Type B pancreatic cell (in vitro differentiated cells): ENCODE results near the gene FIZ1. TPM values are rescaled to one million over a fixed set of nuclear protein-coding genes. Genes with fewer than 3 reads are reported as not detected.

Source experiments
- DNase-seq: peaks from one replicate; pipeline ENCODE4 v3.0.0; 2021; ENCODE audit warnings: mixed read lengths; ENCODE audit not compliant: unreplicated experiment; ENCODE audit errors: extremely low spot score
- H3K27ac Mint-ChIP-seq: 2 replicates; pipeline ENCODE4 v1.8.0; 2021; ENCODE audit warnings: mild to moderate bottlenecking, mixed read lengths
- H3K27me3 Mint-ChIP-seq: 2 replicates; pipeline ENCODE4 v1.8.0; 2021; ENCODE audit warnings: mixed read lengths
- H3K36me3 Mint-ChIP-seq: 2 replicates; pipeline ENCODE4 v1.8.0; 2021; ENCODE audit warnings: mixed read lengths
- H3K4me1 Mint-ChIP-seq: one replicate; pipeline ENCODE4 v1.8.0; 2021; ENCODE audit warnings: mixed read lengths; ENCODE audit not compliant: unreplicated experiment
- H3K4me3 Mint-ChIP-seq: 2 replicates; pipeline ENCODE4 v1.8.0; 2021; ENCODE audit warnings: mild to moderate bottlenecking, mixed read lengths
- H3K9me3 Mint-ChIP-seq: 2 replicates; pipeline ENCODE4 v1.8.0; 2021; ENCODE audit warnings: mixed read lengths
- total RNA-seq: library from RNA; stranded (reverse); gene quantifications from 2 replicates; pipeline ENCODE4 v1.2.1, GENCODE V29; 2021; ENCODE audit warnings: low replicate concordance
- TF ChIP-seq, protein P1 (sequence below): fragments of 200-600 bp; sonication (generic); conservative IDR thresholded peaks from 2 replicates; pipeline ENCODE4 v1.5.0; 2021; ENCODE audit warnings: antibody characterized with exemption, mild to moderate bottlenecking

FIZ1 gene
- total RNA-seq, 1 donor from 2014 or later: 22.4 TPM

DNA sequence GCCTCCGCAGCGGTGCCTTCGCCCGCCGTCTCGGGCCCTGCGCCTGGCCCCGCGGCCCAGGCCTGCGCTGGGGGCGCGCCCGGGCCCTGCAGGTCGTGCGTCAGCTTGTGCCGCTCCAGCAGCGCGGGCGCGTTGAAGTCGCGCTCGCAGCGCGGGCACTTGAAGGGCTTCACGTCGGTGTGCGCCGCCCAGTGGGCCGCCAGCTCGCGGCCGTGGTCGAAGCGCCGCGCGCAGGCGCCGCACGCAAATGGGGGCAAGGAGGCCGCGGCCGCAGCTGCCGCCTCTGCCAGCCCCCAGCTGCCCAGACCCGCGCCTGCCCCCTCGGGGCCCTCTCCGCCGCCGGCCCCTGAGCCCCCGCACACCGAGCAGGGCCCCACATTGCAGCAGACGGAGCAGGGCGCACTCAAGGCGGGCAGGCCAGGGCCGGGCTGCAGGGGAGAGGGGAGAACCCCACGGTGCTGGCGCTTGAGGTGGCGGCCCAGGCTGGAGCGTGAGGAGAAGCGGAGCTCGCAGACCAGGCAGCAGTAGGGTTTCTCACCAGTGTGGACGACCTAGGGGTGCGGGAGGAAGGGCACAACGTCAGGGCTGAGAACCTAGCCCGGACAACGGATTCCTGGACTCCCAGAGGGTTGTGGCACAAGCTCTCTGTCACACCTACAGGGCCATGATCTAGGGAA is 6.1 kb downstream of the FIZ1 start:
- DNase-seq: no peak
- H3K4me1 Mint-ChIP-seq: peaks cover 14% of the 10 kb centered on the region
- no peaks in the 10 kb centered on the region for H3K9me3 Mint-ChIP-seq
- TF ChIP-seq, protein P1, sequence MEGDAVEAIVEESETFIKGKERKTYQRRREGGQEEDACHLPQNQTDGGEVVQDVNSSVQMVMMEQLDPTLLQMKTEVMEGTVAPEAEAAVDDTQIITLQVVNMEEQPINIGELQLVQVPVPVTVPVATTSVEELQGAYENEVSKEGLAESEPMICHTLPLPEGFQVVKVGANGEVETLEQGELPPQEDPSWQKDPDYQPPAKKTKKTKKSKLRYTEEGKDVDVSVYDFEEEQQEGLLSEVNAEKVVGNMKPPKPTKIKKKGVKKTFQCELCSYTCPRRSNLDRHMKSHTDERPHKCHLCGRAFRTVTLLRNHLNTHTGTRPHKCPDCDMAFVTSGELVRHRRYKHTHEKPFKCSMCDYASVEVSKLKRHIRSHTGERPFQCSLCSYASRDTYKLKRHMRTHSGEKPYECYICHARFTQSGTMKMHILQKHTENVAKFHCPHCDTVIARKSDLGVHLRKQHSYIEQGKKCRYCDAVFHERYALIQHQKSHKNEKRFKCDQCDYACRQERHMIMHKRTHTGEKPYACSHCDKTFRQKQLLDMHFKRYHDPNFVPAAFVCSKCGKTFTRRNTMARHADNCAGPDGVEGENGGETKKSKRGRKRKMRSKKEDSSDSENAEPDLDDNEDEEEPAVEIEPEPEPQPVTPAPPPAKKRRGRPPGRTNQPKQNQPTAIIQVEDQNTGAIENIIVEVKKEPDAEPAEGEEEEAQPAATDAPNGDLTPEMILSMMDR: no peak
- H3K27ac Mint-ChIP-seq: no peak overlapping the region
- no peak overlapping the region for H3K4me3 Mint-ChIP-seq
- H3K27me3 Mint-ChIP-seq: no peaks in the 10 kb centered on the region
- peaks cover 29% of the 10 kb centered on the region for H3K36me3 Mint-ChIP-seq

DNA sequence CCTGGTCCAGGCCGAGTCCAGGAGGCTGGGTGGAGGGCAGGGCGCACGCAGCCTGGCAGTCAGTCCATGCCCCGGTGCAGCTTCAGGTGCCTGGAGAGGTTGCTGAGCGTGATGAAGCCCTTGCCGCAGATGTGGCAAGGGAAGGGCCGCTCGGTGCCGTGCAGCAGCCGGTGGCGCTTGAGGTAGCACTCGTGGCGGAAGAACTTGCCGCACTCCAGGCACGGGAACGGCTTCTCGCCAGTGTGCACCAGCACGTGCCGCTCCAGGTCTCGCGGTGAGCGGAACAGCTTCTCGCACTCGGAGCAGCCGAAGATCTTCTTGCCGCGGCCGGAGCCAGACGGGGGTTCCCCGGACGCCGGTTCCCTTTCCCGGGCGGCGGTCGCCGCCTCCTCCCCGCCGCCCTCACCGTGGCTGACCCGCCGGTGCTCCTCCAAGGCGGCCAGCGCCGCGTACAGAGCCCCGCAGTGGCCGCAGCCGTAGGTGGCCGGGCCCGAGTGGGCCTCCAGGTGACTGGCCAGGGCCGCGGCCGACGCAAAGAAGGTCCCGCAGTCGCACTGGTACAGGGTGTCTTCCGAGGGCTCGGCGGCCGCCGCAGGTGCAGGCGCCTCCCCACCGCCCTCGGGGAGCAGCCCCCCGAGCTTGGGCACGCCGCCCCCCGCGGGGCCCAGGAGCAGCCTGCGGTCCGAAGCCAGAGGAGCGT is 6.8 kb downstream of the FIZ1 start:
- TF ChIP-seq, protein P1: no peak
- DNase-seq: no peak
- Mint-ChIP-seq H3K4me1 (peaks cover 14% of the 10 kb centered on the region), H3K4me3 (no peak overlapping the region), H3K36me3 (peaks cover 29% of the 10 kb centered on the region), H3K27me3 (no peaks in the 10 kb centered on the region), H3K27ac (no peak overlapping the region), H3K9me3 (no peaks in the 10 kb centered on the region)

DNA sequence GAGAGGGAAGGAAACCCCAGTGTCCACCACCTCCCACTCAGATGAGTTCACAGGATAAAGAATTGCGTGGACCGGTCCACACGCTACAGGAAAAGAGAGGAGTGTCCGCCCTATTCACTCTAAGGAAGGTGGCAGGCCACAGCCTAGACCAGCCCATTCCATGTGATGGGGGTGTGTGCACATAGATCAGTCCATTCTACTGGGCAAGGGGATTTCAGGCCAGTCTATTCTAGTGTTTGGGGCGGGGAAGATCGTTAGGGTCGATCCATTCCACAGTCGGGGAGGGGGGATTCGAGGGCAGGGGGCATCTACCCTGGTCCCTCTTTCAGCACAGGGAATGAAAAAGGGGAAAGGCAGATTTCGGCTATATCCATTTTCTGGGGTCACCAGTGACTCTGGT is 7.8 kb downstream of the FIZ1 start:
- H3K4me3 Mint-ChIP-seq: no peak overlapping the region
- no peaks in the 10 kb centered on the region for H3K27me3 Mint-ChIP-seq
- H3K27ac Mint-ChIP-seq: no peak overlapping the region
- H3K4me1 Mint-ChIP-seq: peaks cover 20% of the 10 kb centered on the region
- H3K9me3 Mint-ChIP-seq: no peaks in the 10 kb centered on the region
- TF ChIP-seq, protein P1: no peak
- DNase-seq: no peak
- peaks cover 23% of the 10 kb centered on the region for H3K36me3 Mint-ChIP-seq

DNA sequence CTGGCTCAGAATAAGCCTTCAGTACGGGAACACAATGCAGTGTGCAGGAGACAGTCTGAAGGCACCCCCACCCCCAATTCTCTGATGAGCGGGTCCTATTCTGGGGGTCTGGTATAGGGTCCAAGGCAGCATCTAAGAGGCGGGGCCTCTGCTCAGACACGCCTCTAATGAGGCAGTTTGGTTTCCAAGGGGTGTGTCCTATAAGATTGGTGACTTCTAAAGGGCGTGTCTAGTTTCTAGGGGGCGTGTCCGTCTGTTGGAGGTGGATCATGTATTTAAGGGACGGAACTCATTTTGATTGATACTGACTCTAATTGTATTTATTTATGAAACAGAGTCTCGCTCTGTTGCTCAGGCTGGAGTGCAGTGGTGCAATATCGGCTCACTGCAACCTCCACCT is 8.7 kb downstream of the FIZ1 start:
- TF ChIP-seq, protein P1: no peak
- peaks cover 14% of the 10 kb centered on the region for H3K36me3 Mint-ChIP-seq
- H3K27me3 Mint-ChIP-seq: no peaks in the 10 kb centered on the region
- no peak overlapping the region for H3K27ac Mint-ChIP-seq
- no peak overlapping the region for H3K4me3 Mint-ChIP-seq
- H3K4me1 Mint-ChIP-seq: peaks cover 25% of the 10 kb centered on the region
- no peaks in the 10 kb centered on the region for H3K9me3 Mint-ChIP-seq
- DNase-seq: no peak

DNA sequence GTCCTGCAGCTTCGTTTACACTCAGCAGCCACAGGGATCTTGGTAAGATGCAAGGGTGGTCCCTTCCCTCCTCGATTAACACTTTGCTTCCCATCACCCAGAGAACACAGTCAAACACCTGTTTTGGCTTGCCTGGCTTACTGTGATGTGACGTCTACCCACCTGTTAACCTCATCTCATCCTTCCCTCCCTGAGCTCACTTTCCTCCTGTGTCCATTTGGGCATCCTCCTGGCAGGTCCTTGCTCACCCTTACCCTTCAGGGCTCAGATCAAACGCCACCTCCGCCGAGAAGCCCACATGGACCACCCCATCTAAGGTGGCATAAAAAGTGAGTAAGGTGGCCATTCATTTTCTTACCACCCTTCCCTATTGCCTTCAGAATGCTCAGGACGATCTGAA is 9.2 kb downstream of the FIZ1 start:
- Mint-ChIP-seq H3K27ac (no peak overlapping the region), H3K27me3 (no peaks in the 10 kb centered on the region)

More for the DNA sequence above, 9.2 kb downstream of the FIZ1 start:
- DNase-seq: no peak
- Mint-ChIP-seq H3K36me3 (peaks cover 9% of the 10 kb centered on the region), H3K4me3 (no peak overlapping the region), H3K9me3 (no peaks in the 10 kb centered on the region), H3K4me1 (peaks cover 29% of the 10 kb centered on the region)
- TF ChIP-seq, protein P1: no peak
